Sigmoid colon (tissue), 7 donors: ENCODE measurements around the gene YES1. TPM values are rescaled to one million over a fixed set of nuclear protein-coding genes. Genes with fewer than 3 reads are reported as not detected.

Source experiments
- DNase-seq: peaks from one replicate; pipeline ENCODE4 v3.0.0-alpha.2; 2019
- H3K27ac ChIP-seq, 4 donors: fragments of 200-600 bp; sonication (generic); one replicate each; pipeline ENCODE4 v1.5.1; 2016 to 2019; ENCODE audit warnings: mild to moderate bottlenecking in 1 of 4
- H3K27me3 ChIP-seq, 3 donors: fragments of 200-600 bp; sonication (generic); one replicate each; pipeline ENCODE4 v1.5.1; 2019; ENCODE audit warnings: mild to moderate bottlenecking in 1 of 3
- H3K36me3 ChIP-seq, 4 donors: fragments of 200-600 bp; sonication (generic); one replicate each; pipeline ENCODE4 v1.5.1; 2016 to 2019
- H3K4me1 ChIP-seq, 4 donors: fragments of 200-600 bp; sonication (generic); one replicate each; pipeline ENCODE4 v1.5.1; 2017 to 2019
- H3K4me3 ChIP-seq, 4 donors: fragments of 200-600 bp; sonication (generic); one replicate each; pipeline ENCODE4 v1.5.1; 2017 to 2019; ENCODE audit warnings: mild to moderate bottlenecking in 2 of 4, moderate library complexity in 1 of 4
- H3K9me3 ChIP-seq, 4 donors: fragments of 200-600 bp in 3 of 4; sonication (generic) in 3 of 4; one replicate each; pipeline versions ENCODE4 v1.5.1 to v1.6.1; 2013 to 2019
- EP300 ChIP-seq, 4 donors: sonication (generic); formaldehyde crosslinking; IDR thresholded peaks; one replicate each; pipeline ENCODE4 v1.6.1; 2017; ENCODE audit warnings: antibody characterized with exemption in 4 of 4
- POLR2A ChIP-seq, 2 donors: fragments of 450-650 bp; IDR thresholded peaks; one replicate each; pipeline ENCODE4 v1.6.1; 2016; ENCODE audit warnings: antibody characterized with exemption in 2 of 2, mild to moderate bottlenecking in 2 of 2, moderate library complexity in 2 of 2
- POLR2AphosphoS5 ChIP-seq, 4 donors: sonication (generic); formaldehyde crosslinking; IDR thresholded peaks; one replicate each; pipeline ENCODE4 v1.6.1; 2017; ENCODE audit warnings: antibody characterized with exemption in 4 of 4
- WGBS, 2 donors: extraction: QIAGEN DNeasy Blood & Tissue Kit; methylation state at CpG; one replicate each; pipeline ENCODE4 v1.1.7; 2013; 5-methylcytosine and 5-hydroxymethylcytosine counted together
- intact Hi-C: fragments of 100-400 bp; cut with DNase I; formaldehyde crosslinking; loops from one replicate; pipeline ENCODE4 v1.15.1; 2023
- polyA plus RNA-seq, 3 donors: library from polyadenylated mRNA; stranded (reverse); fragments of 200-250 nt; gene quantifications; one replicate each; pipeline ENCODE4 v1.2.3, GENCODE V29; 2013
- total RNA-seq, 4 donors: library from RNA; depleted of rRNA; stranded (reverse); fragments of >200 nt; gene quantifications; one replicate each; pipeline ENCODE4 v1.1.0, GENCODE V29; 2016
- TF ChIP-seq, protein P1 (sequence below), 4 experiments: fragments of 450-650 bp in 3 of 4; fragments of 200-600 bp in 1 of 4; IDR thresholded peaks; one replicate each; pipeline ENCODE4 v1.5.1; 2016 to 2019; ENCODE audit warnings: antibody characterized with exemption in 4 of 4, mild to moderate bottlenecking in 3 of 4, moderate library complexity in 2 of 4
- donor health status: healthy with polysubstance abuse.
- donor health status: Bipolar disorder and iron deficiency.
- donor health status: healthy.

YES1 gene
- total and polyA plus RNA-seq, 7 donors = 27.6 to 146 (median 105) TPM

DNA sequence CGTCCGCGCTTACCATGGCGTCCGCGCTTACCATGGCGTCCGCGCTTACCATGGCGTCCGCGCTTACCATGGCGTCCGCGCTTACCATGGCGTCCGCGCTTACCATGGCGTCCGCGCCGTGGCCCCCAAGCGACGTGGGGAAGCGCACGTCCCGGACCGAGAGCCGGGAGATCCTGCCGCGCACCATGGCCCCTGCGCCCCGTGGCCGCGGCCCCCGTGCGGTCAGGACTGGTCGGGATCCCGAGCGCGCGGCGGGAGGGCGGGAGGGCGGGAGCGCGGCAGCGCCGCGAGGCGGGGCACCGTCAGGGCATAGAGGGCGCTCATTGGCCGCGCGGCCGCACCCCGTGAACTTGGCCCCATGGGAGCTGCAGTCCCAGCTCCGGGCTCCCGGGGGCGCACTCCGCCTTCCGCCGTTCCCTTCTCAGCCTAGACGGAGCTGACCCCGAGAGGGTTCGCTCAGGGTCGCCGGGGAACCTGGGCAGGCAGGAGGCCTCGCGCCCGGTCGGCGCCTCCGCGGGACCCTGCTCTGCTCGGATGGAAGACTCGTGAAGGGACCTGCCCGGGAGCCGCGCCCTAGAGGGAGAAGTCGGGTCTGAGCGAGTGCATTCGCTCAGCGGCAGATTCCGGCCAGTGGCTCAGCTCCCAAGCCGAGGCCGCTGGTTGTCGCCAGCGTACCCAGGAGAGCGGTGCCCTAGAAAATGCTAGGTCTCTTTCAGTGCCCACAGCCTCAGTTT lies 99.5 kb downstream of the YES1 start, which contains the start of gene ENOSF1:
TSS of gene ENOSF1 (minus strand) at position 230 of the 734 bp plus-strand sequence. CDS start at position 187, 43 bp downstream.
- DNase-seq = peak; percentile 93
- TF ChIP-seq POLR2AphosphoS5 (IDR thresholded peaks at IDR 0.05) (peak; percentile 68 to 82 (median 75)), POLR2A (IDR thresholded peaks at IDR 0.05) (no peak)
- TF ChIP-seq, protein P1, sequence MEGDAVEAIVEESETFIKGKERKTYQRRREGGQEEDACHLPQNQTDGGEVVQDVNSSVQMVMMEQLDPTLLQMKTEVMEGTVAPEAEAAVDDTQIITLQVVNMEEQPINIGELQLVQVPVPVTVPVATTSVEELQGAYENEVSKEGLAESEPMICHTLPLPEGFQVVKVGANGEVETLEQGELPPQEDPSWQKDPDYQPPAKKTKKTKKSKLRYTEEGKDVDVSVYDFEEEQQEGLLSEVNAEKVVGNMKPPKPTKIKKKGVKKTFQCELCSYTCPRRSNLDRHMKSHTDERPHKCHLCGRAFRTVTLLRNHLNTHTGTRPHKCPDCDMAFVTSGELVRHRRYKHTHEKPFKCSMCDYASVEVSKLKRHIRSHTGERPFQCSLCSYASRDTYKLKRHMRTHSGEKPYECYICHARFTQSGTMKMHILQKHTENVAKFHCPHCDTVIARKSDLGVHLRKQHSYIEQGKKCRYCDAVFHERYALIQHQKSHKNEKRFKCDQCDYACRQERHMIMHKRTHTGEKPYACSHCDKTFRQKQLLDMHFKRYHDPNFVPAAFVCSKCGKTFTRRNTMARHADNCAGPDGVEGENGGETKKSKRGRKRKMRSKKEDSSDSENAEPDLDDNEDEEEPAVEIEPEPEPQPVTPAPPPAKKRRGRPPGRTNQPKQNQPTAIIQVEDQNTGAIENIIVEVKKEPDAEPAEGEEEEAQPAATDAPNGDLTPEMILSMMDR (IDR thresholded peaks at IDR 0.05) = peak; percentile 50 to 74 (median 52)
- H3K27me3 ChIP-seq = no peaks in the 10 kb centered on the region
- H3K27ac ChIP-seq = peak within 1 kb of the TSS; percentile 78 to 88 (median 81)
- peaks cover 0 to 18% (median 11%) of the 10 kb centered on the region in 4 donors for H3K4me1 ChIP-seq
- intact Hi-C loops = loop anchor here (5.0 to 10.0 kb wide), 3 partner anchors 55 to 448 kb away; partner anchors contain the start of genes THOC1, TYMS and YES1
- no peaks in the 10 kb centered on the region for H3K36me3 ChIP-seq
- WGBS, 2 donors = 3 to 6% methylated on average over 91 of the region's 91 CpGs
- peak within 1 kb of the TSS; percentile 38 to 80 (median 52) for H3K4me3 ChIP-seq
- no peaks in the 10 kb centered on the region for H3K9me3 ChIP-seq

DNA sequence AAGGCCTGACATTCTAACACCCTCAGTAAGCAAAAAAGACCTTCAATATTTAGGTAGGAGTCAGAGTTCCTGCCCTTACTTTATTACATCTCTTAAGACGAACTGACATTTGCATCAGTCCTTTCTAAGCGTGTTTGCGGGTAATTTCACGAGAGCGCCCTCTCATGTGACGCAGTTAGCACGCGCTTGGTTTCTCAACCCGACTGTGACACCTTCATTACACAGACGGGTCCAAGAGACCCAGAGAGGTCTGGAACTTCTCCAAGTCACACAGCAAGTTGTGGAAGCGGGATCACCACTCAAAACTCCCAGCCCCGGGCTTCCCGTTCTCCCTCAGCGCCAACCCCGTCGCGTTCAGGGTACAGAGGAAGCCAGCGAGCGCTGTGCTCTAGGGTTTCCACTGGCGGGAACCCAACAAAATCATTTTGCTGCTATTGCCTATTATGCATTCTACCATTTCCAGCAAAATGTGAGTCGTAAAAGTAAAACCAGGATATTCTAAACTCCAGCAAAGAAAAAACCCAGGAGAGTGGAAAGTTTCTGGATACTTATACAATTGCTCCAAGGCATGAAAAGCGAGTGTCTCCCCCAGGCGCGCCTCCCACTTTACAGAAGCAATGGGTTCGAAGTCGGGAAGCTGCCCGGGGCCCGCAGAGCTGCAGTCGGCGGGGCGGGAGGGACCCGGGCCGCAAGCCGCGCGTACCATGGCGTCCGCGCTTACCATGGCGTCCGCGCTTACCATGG lies 100.2 kb downstream of the YES1 start:
- WGBS, 2 donors = 0 to 1% methylated on average over 42 of the region's 42 CpGs
- peak; percentile 95 for DNase-seq

DNA sequence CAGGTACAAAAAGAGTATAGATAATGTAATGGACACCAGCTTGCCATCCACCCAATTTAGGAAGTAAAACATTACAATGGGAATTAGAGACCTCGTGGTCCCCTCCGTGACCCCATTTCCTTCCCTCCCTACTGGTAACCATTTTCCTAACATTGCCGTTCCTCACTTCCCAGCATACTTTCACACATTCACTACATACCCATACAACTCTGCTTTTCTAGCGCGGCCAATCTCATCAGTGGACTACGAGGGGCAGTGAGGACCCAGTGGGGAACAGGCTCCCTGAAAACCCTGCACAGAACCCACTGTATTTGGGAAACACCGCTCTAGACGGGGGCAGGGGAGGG lies 100.8 kb downstream of the YES1 start:
- no peak for DNase-seq
- Histone ChIP-seq H3K4me3 (peak overlapping the region; percentile 38 to 80 (median 52)), H3K27ac (peak overlapping the region; percentile 78 to 88 (median 81)), H3K27me3 (no peaks in the 10 kb centered on the region), H3K9me3 (no peaks in the 10 kb centered on the region), H3K4me1 (peaks cover 0 to 23% (median 11%) of the 10 kb centered on the region in 4 donors), H3K36me3 (peaks cover 0 to under 1% (median 0%) of the 10 kb centered on the region in 4 donors)
- TF ChIP-seq, protein P1 (IDR thresholded peaks at IDR 0.05) = no peak
- TF ChIP-seq POLR2A (IDR thresholded peaks at IDR 0.05) (no peak), POLR2AphosphoS5 (IDR thresholded peaks at IDR 0.05) (no peak), EP300 (IDR thresholded peaks at IDR 0.05) (no peak)
- WGBS, 2 donors = 6 to 7% methylated on average over 8 of the region's 8 CpGs
- intact Hi-C loops = loop anchor here (5.0 to 10.0 kb wide), 3 partner anchors 54 to 446 kb away; partner anchors contain the start of genes THOC1, TYMS and YES1

More for the DNA sequence above, 100.2 kb downstream of the YES1 start:
- Histone ChIP-seq H3K27ac (peak overlapping the region; percentile 78 to 88 (median 81)), H3K36me3 (no peaks in the 10 kb centered on the region), H3K4me3 (peak overlapping the region; percentile 38 to 80 (median 52)), H3K9me3 (no peaks in the 10 kb centered on the region), H3K4me1 (peaks cover 0 to 23% (median 11%) of the 10 kb centered on the region in 4 donors), H3K27me3 (no peaks in the 10 kb centered on the region)
- TF ChIP-seq POLR2AphosphoS5 (IDR thresholded peaks at IDR 0.05) = peak; percentile 49 to 83 (median 62)
- peak in 3 of 4 donors; percentile 78 to 86 (median 82) for TF ChIP-seq EP300 (IDR thresholded peaks at IDR 0.05)
- no peak for TF ChIP-seq POLR2A (IDR thresholded peaks at IDR 0.05)
- TF ChIP-seq, protein P1 (IDR thresholded peaks at IDR 0.05) = no peak
- intact Hi-C loops = loop anchor here (5.0 to 10.0 kb wide), 3 partner anchors 55 to 447 kb away; partner anchors contain the start of genes THOC1, TYMS and YES1

DNA sequence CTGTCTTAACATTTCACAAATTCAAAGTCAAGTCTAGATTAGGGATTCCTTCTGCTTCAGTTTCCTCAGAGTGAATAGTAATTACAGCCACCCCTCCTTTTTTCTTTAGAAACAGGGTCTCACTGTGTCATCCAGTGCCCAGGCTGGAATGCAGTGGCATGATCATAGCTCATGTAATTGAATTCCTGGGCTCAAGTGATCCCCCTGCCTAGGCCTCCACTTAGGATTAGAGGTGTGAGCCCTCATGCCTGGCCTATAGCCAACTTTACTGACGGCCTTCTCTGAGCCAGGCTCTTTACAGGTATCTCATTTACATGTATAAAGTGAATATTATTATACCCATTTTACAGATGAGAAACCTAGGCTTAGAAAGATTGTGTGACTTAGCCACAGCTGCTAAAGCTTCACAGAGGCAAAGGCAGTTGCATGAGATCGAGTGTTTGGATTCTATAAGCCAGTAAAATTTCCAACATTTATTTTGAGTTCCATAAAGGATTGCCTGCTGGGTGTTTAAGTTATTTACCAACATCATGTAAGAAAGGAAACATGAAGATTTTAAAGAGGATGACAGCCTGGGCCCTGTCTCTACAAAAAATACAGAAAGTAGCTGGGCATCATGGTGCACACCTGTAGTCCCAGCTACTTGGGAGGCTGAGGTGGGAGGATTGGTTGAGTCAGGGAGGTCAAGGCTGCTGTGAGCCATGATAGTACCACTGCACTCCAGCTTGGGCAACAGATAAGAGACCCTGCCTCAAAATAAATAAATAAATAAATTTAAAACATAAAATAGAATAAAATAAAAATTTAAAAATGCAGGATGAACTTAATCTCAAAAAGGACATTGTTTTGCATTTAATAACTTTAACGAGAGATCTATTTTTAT lies 101.4 kb downstream of the YES1 start:
- H3K27me3 ChIP-seq = no peaks in the 10 kb centered on the region
- no peak for DNase-seq
- peaks cover 0 to 23% (median 11%) of the 10 kb centered on the region in 4 donors for H3K4me1 ChIP-seq
- peak overlapping the region; percentile 38 to 80 (median 52) for H3K4me3 ChIP-seq
- H3K36me3 ChIP-seq = peaks cover 0 to 7% (median 0%) of the 10 kb centered on the region in 4 donors
- peak overlapping the region; percentile 13 to 88 (median 81) for H3K27ac ChIP-seq
- 62 to 83% methylated on average over 3 of the region's 3 CpGs for WGBS, 2 donors
- no peaks in the 10 kb centered on the region for H3K9me3 ChIP-seq
- TF ChIP-seq POLR2A (IDR thresholded peaks at IDR 0.05) (no peak), POLR2AphosphoS5 (IDR thresholded peaks at IDR 0.05) (no peak), EP300 (IDR thresholded peaks at IDR 0.05) (no peak)
- TF ChIP-seq, protein P1 (IDR thresholded peaks at IDR 0.05) = no peak
- intact Hi-C loops = loop anchor here (5.0 to 10.0 kb wide), 3 partner anchors 53 to 446 kb away; partner anchors contain the start of genes THOC1, TYMS and YES1
